HG03095 (cell line): ENCODE measurements around the gene PORCN.
A peak's percentile ranks its signal among the peaks of the same experiment; 100 is the strongest.
"Not testable (repeated sequence)": the region's sequence is repeated elsewhere in the genome, so short reads cannot be mapped to it uniquely, and the experiment has no call there.

Experiments
- ATAC-seq: cut with Tn5 transposase; IDR thresholded peaks from one replicate; pipeline ENCODE4 v1.9.1; 2021; ENCODE audit warnings: moderate library complexity; ENCODE audit not compliant: unreplicated experiment

PORCN gene

DNA sequence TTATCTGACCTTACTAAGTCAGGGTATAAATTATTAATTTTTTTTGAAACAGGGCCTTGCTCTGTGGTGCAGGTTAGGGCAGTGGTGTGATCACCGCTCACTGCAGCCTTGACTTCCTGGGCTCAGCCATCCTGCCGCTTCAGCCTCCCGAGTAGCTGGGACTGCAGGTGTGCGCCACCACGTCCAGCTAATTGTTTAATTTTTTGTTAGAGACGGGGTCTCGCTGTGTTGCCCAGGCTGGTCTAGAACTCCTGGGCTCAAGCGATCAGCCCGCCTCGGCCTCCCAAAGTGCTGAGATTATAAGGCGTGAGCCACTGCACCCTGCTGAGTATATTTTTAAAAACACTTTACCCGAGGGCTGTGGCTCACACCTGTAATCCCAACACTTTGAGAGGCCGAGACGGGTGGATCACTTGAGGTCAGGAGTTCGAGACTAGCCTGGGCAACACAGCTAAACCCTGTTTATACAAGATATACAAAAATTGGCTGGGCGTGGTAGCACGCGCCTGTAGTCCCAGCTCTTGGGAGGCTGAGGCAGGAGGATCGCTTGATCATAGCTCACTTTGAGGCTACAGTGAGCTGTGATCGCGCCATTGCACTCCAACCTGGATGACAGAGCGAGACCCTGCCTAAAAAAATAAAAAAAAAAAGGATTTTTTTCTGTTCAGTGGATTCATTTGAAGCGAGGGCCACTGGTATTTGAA lies 30.0 kb downstream of the PORCN start:
- ATAC-seq = no peak

DNA sequence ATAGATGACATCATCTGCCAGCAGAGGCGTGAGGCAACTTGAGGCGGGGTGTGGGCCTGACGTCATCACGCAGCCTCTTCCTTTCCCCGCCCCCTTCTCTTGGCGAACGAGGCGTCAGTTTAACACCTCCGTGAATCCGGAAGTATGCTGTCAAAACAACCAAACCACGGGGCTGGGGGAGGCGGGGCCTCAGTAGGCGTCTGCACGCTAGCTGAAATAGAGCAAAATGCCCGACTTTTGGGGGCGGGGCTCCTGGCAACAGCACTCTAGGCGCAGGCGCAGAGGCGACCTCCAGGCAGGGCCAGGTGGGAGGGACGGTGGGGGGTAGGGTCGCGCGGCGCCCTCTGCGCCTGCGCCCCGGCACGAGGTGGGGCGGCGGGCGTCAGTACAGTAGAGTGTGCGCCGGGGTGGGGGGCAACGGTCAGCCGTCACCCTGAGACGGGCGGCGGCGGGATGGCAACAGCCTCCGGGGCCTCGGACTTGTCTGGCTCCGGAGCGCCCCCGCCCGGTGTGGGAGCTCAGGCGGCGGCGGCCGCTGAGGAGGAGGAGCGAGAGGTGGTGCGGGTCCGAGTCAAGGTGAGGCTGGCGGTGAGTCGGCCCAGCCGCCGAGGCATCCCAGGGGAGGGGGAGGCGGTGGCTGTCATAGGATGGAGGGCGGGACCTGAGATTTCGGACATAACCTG lies 30.7 kb downstream of the PORCN start, which contains the start of gene TBC1D25:
Gene TBC1D25, plus strand, starts transcription at position 370 of the 683 bp plus-strand sequence. Its CDS starts 84 bp downstream, at position 454.
- ATAC-seq = peak; percentile 76

DNA sequence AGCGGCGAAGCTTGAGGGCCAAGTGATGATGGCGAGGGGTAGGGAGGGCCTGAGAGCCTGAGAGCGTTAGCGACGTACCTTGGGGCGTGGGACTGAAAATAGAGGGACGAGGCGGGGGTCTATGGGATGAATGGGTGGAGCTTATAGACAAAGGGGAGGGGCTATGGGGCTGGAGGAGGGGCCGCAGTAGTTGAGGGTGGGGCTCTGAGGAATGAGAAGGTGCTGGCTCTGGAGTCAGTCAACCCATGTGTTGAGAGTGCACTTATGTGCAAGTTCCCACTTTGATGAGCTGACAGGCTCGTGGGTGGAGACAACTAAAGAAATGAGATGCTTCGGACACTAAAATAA lies 31.2 kb downstream of the PORCN start:
- peak; percentile 25 for ATAC-seq

DNA sequence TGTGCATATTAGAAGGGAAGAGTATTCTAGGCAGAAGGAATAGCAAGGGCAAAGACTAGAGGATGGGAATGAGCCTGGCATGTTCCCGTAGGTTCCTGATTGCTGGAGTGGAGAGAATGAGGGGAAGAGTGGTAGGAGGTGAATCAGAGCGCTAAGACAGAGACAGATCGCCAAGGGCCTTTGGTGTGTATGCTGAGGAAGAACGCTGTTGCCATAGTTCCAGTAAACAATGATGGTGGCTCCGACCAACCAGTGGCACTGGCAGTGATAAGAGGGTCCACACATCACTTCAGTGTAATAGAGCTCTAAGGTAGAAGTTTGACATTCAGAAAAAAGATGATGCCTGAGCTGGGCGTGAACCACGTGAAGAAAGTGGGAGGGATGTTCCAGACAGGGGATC lies 31.7 kb downstream of the PORCN start:
- no peak for ATAC-seq

DNA sequence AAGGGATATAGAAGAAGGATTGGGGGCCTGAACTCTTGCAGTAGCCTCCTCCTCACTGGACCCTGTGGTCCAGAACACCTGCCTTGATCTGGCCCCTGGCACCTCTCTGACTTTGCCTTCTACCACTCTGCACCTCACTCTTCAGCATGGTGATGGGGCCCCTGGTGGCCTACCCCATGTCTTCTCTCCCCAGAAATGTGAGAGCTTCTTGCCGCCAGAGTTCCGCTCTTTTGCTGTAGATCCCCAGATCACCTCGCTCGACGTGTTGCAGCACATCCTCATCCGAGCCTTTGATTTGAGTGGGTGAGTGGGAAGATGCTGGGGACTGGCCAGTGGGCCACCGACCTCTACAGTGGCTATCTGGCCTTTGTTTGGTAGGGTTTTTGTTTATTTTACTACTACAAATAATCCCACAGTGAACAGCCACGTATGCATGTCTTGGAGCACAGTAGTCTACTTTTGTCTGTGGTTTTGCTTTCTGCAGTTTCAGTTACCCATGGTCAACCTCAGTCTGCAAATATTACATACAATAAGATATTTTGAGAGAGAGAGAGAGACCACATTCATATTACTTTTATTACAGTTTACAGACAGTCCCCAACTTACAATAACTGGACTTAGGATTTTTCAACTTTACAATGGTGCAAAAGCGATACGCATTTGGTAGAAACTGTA lies 32.5 kb downstream of the PORCN start:
- ATAC-seq = no peak

GRCh38 chrX:48548871-48549270 lies 40.1 kb downstream of the PORCN start:
- no peak for ATAC-seq

GRCh38 chrX:48555731-48556325 lies 47.0 kb downstream of the PORCN start:
- ATAC-seq = not testable (repeated sequence)

DNA sequence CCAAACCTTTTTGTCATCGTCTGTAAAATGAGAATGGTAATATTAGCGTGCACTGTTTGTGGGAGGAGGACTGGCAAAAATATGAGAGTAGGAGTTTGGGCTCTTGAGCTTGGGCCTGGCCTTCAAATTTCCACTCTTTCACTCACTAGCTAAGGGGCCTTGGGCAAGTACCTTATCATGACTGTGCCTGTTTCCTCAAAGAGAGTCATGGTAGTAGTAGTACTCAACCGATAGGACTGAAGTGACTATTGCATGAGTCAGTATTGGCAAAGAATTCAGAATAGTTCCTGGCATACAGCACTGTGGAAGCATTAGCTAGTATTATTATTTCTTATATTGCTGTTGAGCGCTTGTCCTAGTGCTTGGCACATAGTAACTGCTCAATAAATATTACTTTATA lies 49.5 kb downstream of the PORCN start:
- ATAC-seq = no peak

DNA sequence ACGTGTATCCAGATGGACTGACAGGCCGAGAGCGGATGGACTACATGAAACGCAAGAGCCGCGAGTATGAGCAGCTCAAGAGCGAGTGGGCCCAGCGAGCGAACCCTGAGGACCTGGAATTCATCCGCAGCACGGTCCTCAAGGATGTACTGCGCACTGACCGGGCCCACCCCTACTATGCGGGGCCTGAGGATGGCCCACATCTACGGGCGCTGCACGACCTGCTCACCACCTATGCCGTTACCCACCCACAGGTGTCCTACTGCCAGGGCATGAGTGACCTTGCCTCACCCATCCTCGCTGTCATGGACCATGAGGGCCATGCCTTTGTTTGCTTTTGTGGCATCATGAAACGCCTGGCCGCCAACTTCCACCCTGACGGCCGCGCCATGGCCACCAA lies 50.8 kb downstream of the PORCN start:
- ATAC-seq = no peak

DNA sequence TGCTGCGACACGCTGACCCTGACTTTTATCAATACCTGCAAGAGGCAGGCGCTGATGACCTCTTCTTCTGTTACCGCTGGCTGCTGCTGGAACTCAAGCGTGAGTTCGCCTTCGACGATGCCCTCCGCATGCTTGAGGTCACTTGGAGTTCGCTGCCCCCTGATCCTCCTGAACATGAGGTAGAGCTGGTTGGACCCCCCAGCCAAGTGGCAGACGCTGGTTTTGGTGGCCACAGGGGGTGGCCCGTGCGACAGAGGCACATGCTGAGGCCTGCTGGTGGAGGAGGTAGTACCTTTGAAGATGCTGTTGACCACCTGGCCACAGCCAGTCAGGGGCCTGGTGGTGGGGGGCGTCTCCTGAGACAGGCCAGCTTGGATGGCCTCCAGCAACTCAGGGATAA lies 51.3 kb downstream of the PORCN start:
- no peak for ATAC-seq

- no peak for ATAC-seq
These were observed 51.9 kb downstream of the PORCN start for GRCh38 chrX:48560681-48561080.

DNA sequence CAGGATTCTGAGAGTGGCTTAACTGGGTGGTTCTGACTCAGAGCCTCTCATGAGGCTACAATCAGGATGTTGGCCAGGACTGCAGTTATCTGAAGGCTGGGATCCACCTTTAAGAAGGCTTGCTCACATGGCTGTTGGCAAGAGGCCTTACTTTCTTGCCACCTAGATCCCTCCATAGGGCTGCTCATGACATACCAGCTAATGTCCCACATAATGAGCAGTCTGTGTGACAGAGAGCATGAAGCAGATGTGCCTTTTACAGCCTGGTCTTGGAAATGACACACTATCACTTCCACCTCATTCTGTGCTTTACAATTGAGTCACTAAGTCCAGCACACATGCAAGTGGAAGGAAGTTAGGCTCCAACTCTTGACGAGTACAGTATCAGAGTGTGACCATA lies 61.2 kb downstream of the PORCN start:
- ATAC-seq = peak; percentile 47
